HepG2 (cell line): ENCODE data around the gene CEP68.

ENCODE experiments used
- BCLAF1 ChIP-seq: fragments of 450-650 bp; IDR thresholded peaks from 2 replicates; pipeline ENCODE4 v1.6.1; 2017; ENCODE audit warnings: mild to moderate bottlenecking
- CHD2 ChIP-seq: IDR thresholded peaks from 2 replicates; pipeline ENCODE4 v1.6.1; 2011; ENCODE audit warnings: low read depth, low read length, improper control_type of control experiment
- CREB1 ChIP-seq, 2 experiments: fragments of 450-650 bp in 1 of 2; IDR thresholded peaks; 2 replicates each; pipeline ENCODE4 v1.6.1; 2016 to 2017; ENCODE audit warnings: control low read depth in 1 of 2, mild to moderate bottlenecking in 1 of 2, missing compliant biosample characterization in 1 of 2, missing genetic modification characterization in 1 of 2
- CTCF ChIP-seq: sonication (generic); formaldehyde crosslinking; IDR thresholded peaks from 2 replicates; pipeline ENCODE4 v1.5.0; 2020; ENCODE audit warnings: mild to moderate bottlenecking, missing genetic modification reagents, moderate library complexity
- MAX ChIP-seq: IDR thresholded peaks from 2 replicates; pipeline ENCODE4 v1.6.1; 2012; ENCODE audit warnings: inconsistent platforms
- MAZ ChIP-seq, 2 experiments: sonication (generic) in 1 of 2; formaldehyde crosslinking in 1 of 2; IDR thresholded peaks; 2 replicates each; pipeline versions ENCODE4 v1.5.0 to v1.6.1; 2012 to 2020; ENCODE audit warnings: low read depth in 2 of 2, mild to moderate bottlenecking in 2 of 2, borderline replicate concordance in 1 of 2, improper control_type of control experiment in 1 of 2, low read length in 1 of 2, missing genetic modification reagents in 1 of 2, moderate library complexity in 1 of 2
- NR1H2 ChIP-seq: sonication (generic); formaldehyde crosslinking; IDR thresholded peaks from 2 replicates; pipeline ENCODE4 v1.8.1; 2022; ENCODE audit warnings: low read depth, missing genetic modification reagents, borderline replicate concordance
- TAF1 ChIP-seq: sonication (generic); formaldehyde crosslinking; IDR thresholded peaks from 2 replicates; pipeline ENCODE4 v1.4.0; 2020; ENCODE audit warnings: missing genetic modification reagents
- TARDBP ChIP-seq: sonication (generic); formaldehyde crosslinking; IDR thresholded peaks from 2 replicates; pipeline ENCODE4 v1.8.0; 2022; ENCODE audit warnings: mild to moderate bottlenecking, missing genetic modification reagents
- TBL1XR1 ChIP-seq: fragments of 150-350 bp; IDR thresholded peaks from 2 replicates; pipeline ENCODE4 v1.6.1; 2014; ENCODE audit warnings: borderline replicate concordance, low read length; ENCODE audit not compliant: partially characterized antibody
- ZNF274 ChIP-seq: sonication (generic); formaldehyde crosslinking; IDR thresholded peaks from 2 replicates; pipeline ENCODE4 v1.5.1; 2020; ENCODE audit warnings: mild to moderate bottlenecking, missing genetic modification reagents
- ZNF639 ChIP-seq: conservative IDR thresholded peaks from 2 replicates; pipeline ENCODE4 v1.6.1; 2018; ENCODE audit warnings: missing genetic modification reagents
- ZNF770 ChIP-seq: sonication (generic); formaldehyde crosslinking; IDR thresholded peaks from 2 replicates; pipeline ENCODE4 v1.5.0; 2020; ENCODE audit warnings: mild to moderate bottlenecking, missing genetic modification reagents

GRCh38 chr2:65045651-65046050, 10.6 kb upstream of the CEP68 start:
- TF ChIP-seq MAX (no peak), BCLAF1 (no peak), TBL1XR1 (no peak), ZNF770 (CRISPR knock-in tag) (no peak), MAZ (IDR thresholded peaks at IDR 0.05; ENCODE audit: borderline replicate concordance, low read depth, low read length) (no peak), MAZ (CRISPR knock-in tag; IDR thresholded peaks at IDR 0.05; ENCODE audit: low read depth) (no peak), TARDBP (CRISPR knock-in tag) (no peak), NR1H2 (CRISPR knock-in tag) (no peak), TAF1 (no peak), ZNF274 (CRISPR knock-in tag) (no peak), CTCF (CRISPR knock-in tag) (no peak), CHD2 (no peak), ZNF639 (CRISPR knock-in tag) (no peak), CREB1 (IDR thresholded peaks at IDR 0.05) (no peak), CREB1 (CRISPR knock-in tag; IDR thresholded peaks at IDR 0.05) (no peak)
